Loucy (cell line): ENCODE results near the gene LTV1.

Experiments
- H2AFZ ChIP-seq: fragments of 200-600 bp; sonication (generic); 2 replicates; pipeline ENCODE4 v1.6.0; 2016; ENCODE audit warnings: antibody characterized with exemption, mild to moderate bottlenecking, low read length, moderate library complexity
- H3F3A ChIP-seq: fragments of 200-600 bp; 2 replicates; pipeline ENCODE4 v1.6.0; 2016; ENCODE audit warnings: antibody characterized with exemption, low read depth, mild to moderate bottlenecking
- H3K27me3 ChIP-seq: fragments of 200-600 bp; sonication (generic); 2 replicates; pipeline ENCODE4 v1.6.1; 2014; ENCODE audit warnings: low read length, mild to moderate bottlenecking; ENCODE audit not compliant: insufficient read depth, poor library complexity, severe bottlenecking
- H3K36me3 ChIP-seq: fragments of 200-600 bp; sonication (generic); 2 replicates; pipeline ENCODE4 v1.6.1; 2016; ENCODE audit warnings: low read length; ENCODE audit not compliant: insufficient read depth
- H3K4me1 ChIP-seq: fragments of 200-600 bp; sonication (generic); 2 replicates; pipeline ENCODE4 v1.5.1; 2014; ENCODE audit warnings: low read length, mild to moderate bottlenecking; ENCODE audit not compliant: insufficient read depth, poor library complexity, severe bottlenecking
- H3K4me2 ChIP-seq: fragments of 200-600 bp; sonication (generic); 2 replicates; pipeline ENCODE4 v1.6.0; 2014; ENCODE audit warnings: antibody characterized with exemption, low read length, low read depth, mild to moderate bottlenecking; ENCODE audit not compliant: poor library complexity, severe bottlenecking
- H3K4me3 ChIP-seq: fragments of 200-600 bp; sonication (generic); 2 replicates; pipeline ENCODE4 v1.5.1; 2014; ENCODE audit warnings: low read length, mild to moderate bottlenecking, mixed read lengths; ENCODE audit not compliant: poor library complexity, severe bottlenecking
- H3K79me2 ChIP-seq: fragments of 200-600 bp; sonication (generic); 2 replicates; pipeline ENCODE4 v1.6.1; 2014; ENCODE audit warnings: low read length; ENCODE audit not compliant: insufficient read depth
- H3K9ac ChIP-seq: fragments of 200-600 bp; sonication (generic); 2 replicates; pipeline ENCODE4 v1.6.0; 2014; ENCODE audit warnings: mild to moderate bottlenecking, low read depth, low read length, moderate library complexity; ENCODE audit not compliant: poor library complexity, severe bottlenecking
- H3K9me2 ChIP-seq: fragments of 200-600 bp; sonication (generic); replicated peaks from 2 replicates; pipeline ENCODE4 v1.6.1; 2016; ENCODE audit warnings: low read depth, low read length, mixed read lengths
- H3K9me3 ChIP-seq: fragments of 200-600 bp; sonication (generic); 2 replicates; pipeline ENCODE4 v1.6.1; 2014; ENCODE audit warnings: mild to moderate bottlenecking, antibody characterized with exemption, low read length, low read depth; ENCODE audit not compliant: insufficient read depth
- H4K20me1 ChIP-seq: fragments of 200-600 bp; sonication (generic); 2 replicates; pipeline ENCODE4 v1.6.0; 2014; ENCODE audit warnings: antibody characterized with exemption, low read length, mild to moderate bottlenecking; ENCODE audit not compliant: insufficient read depth, poor library complexity, severe bottlenecking
- CTCF ChIP-seq: fragments of 200-600 bp; sonication (generic); conservative IDR thresholded peaks from 2 replicates; pipeline ENCODE4 v1.5.1; 2014; ENCODE audit warnings: mild to moderate bottlenecking, antibody characterized with exemption, low read length
- EZH2phosphoT487 ChIP-seq: fragments of 200-600 bp; IDR thresholded peaks from 2 replicates; pipeline ENCODE4 v1.6.1; 2018; ENCODE audit warnings: antibody characterized with exemption, mild to moderate bottlenecking, moderate library complexity, borderline replicate concordance

Gene LTV1

GRCh38 chr6:143838395-143838794, 4.7 kb upstream of the LTV1 start:
- Histone ChIP-seq H3K9me2 (no peaks in the 10 kb centered on the region), H2AFZ (no peak overlapping the region), H3K27me3 (no peaks in the 10 kb centered on the region), H3K4me1 (peaks cover 5% of the 10 kb centered on the region), H3K4me3 (no peak overlapping the region), H4K20me1 (no peaks in the 10 kb centered on the region), H3K36me3 (no peaks in the 10 kb centered on the region), H3K9me3 (no peaks in the 10 kb centered on the region), H3K79me2 (peaks cover 3% of the 10 kb centered on the region), H3K4me2 (no peak overlapping the region), H3F3A (no peaks in the 10 kb centered on the region), H3K9ac (no peak overlapping the region)
- TF ChIP-seq EZH2phosphoT487 (no peak), CTCF (no peak)

- Histone ChIP-seq H3K9ac (no peak overlapping the region), H3K79me2 (peaks cover 11% of the 10 kb centered on the region), H3K4me3 (no peak overlapping the region), H3K4me2 (no peak overlapping the region), H3K4me1 (peaks cover 6% of the 10 kb centered on the region), H2AFZ (no peak overlapping the region), H3K9me3 (no peaks in the 10 kb centered on the region), H3F3A (no peaks in the 10 kb centered on the region), H3K27me3 (no peaks in the 10 kb centered on the region), H4K20me1 (peaks cover 2% of the 10 kb centered on the region), H3K9me2 (no peaks in the 10 kb centered on the region), H3K36me3 (no peaks in the 10 kb centered on the region)
- no peak for TF ChIP-seq CTCF
- TF ChIP-seq EZH2phosphoT487: no peak
These were observed 3.9 kb upstream of the LTV1 start for GRCh38 chr6:143839196-143839595.

GRCh38 chr6:143840595-143841265, 2.4 kb upstream of the LTV1 start:
- Histone ChIP-seq H3K9me3 (no peaks in the 10 kb centered on the region), H3K79me2 (peaks cover 27% of the 10 kb centered on the region), H3K4me1 (peaks cover 20% of the 10 kb centered on the region), H3K9ac (no peak overlapping the region), H3K4me3 (no peak overlapping the region), H4K20me1 (peaks cover 11% of the 10 kb centered on the region), H3F3A (no peaks in the 10 kb centered on the region), H3K9me2 (no peaks in the 10 kb centered on the region), H3K36me3 (peaks cover 1% of the 10 kb centered on the region; the same call in 1 of the 2 replicates), H3K27me3 (no peaks in the 10 kb centered on the region), H3K4me2 (no peak overlapping the region), H2AFZ (no peak overlapping the region)
- TF ChIP-seq CTCF (no peak), EZH2phosphoT487 (no peak)
